Loucy (cell line): ENCODE results near the gene SOX1.

ENCODE experiments used
- EZH2phosphoT487 ChIP-seq: fragments of 200-600 bp; IDR thresholded peaks from 2 replicates; pipeline ENCODE4 v1.6.1; 2018; ENCODE audit warnings: antibody characterized with exemption, mild to moderate bottlenecking, moderate library complexity, borderline replicate concordance
- TF ChIP-seq, protein P1 (sequence below): fragments of 200-600 bp; sonication (generic); conservative IDR thresholded peaks from 2 replicates; pipeline ENCODE4 v1.5.1; 2014; ENCODE audit warnings: mild to moderate bottlenecking, antibody characterized with exemption, low read length

DNA sequence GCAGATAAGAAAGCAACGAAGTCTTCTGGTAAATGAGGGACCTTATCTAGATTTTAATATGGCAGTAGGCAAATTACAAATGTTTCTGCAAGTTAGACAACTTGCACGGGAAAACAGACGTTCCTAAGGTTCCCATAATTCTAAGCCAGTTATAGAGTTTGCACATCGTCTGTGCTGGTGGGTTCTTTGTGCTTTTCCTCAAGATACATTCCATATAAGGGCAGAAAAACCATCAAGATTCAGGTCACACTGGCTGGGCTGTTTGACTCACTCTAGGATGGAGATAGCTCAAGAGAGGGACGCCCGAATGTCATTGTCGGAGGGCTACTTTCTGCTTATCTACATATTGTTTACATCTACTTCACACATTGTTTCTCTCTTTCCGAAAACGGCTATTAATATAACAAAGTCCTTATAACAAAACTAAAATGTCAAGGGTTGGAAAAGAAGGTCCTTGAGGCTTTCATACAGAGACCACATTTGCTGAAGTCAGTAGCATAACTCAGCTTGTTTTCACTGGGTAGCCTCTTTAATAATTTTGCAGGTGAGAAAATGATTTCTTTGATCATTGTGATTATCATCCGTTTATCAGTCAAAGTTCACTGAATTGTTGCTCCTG is 44.4 kb downstream of the SOX1 start:
- TF ChIP-seq, protein P1, sequence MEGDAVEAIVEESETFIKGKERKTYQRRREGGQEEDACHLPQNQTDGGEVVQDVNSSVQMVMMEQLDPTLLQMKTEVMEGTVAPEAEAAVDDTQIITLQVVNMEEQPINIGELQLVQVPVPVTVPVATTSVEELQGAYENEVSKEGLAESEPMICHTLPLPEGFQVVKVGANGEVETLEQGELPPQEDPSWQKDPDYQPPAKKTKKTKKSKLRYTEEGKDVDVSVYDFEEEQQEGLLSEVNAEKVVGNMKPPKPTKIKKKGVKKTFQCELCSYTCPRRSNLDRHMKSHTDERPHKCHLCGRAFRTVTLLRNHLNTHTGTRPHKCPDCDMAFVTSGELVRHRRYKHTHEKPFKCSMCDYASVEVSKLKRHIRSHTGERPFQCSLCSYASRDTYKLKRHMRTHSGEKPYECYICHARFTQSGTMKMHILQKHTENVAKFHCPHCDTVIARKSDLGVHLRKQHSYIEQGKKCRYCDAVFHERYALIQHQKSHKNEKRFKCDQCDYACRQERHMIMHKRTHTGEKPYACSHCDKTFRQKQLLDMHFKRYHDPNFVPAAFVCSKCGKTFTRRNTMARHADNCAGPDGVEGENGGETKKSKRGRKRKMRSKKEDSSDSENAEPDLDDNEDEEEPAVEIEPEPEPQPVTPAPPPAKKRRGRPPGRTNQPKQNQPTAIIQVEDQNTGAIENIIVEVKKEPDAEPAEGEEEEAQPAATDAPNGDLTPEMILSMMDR: no peak
- no peak for TF ChIP-seq EZH2phosphoT487
